GM18526 (cell line): ENCODE measurements around the gene ANO7.

Experiments used
- POLR2A ChIP-seq: IDR thresholded peaks from 3 replicates; pipeline ENCODE4 v1.6.1; 2011; ENCODE audit not compliant: insufficient read length; ENCODE audit errors: extremely low read depth

Gene ANO7

DNA sequence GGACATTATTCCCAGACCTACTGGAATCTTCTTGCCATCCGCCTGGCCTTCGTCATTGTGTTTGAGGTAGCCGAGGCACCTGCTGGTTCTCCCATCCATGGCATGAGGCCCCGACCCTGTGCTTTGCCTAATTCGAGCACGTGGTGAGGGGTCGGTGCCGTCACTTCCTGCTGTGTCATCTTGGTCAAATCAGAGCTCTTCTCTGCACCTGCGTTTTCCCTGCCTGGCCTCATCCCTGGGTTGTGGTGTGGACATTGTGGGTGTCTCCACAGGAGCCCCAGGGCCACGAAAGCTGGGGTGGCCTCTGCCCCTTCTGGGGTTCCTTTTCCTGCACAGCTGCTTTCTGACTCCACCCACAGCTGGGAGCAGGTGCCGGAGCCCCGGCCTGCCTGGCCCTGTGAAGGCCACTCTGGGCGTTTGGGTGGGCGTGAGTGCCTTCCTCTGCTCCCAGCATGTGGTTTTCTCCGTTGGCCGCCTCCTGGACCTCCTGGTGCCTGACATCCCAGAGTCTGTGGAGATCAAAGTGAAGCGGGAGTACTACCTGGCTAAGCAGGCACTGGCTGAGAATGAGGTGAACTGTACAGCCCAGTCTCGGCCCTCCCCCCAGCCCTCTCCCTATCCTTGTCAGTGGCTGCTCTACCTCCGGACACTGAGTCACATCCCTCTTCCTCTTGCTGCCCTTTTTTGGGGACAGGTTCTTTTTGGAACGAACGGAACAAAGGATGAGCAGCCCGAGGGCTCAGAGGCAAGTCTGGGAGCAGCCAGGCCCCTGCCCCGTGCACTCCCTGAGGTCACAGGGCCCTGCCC is 34.9 kb downstream of the ANO7 start:
- no peak for TF ChIP-seq POLR2A

DNA sequence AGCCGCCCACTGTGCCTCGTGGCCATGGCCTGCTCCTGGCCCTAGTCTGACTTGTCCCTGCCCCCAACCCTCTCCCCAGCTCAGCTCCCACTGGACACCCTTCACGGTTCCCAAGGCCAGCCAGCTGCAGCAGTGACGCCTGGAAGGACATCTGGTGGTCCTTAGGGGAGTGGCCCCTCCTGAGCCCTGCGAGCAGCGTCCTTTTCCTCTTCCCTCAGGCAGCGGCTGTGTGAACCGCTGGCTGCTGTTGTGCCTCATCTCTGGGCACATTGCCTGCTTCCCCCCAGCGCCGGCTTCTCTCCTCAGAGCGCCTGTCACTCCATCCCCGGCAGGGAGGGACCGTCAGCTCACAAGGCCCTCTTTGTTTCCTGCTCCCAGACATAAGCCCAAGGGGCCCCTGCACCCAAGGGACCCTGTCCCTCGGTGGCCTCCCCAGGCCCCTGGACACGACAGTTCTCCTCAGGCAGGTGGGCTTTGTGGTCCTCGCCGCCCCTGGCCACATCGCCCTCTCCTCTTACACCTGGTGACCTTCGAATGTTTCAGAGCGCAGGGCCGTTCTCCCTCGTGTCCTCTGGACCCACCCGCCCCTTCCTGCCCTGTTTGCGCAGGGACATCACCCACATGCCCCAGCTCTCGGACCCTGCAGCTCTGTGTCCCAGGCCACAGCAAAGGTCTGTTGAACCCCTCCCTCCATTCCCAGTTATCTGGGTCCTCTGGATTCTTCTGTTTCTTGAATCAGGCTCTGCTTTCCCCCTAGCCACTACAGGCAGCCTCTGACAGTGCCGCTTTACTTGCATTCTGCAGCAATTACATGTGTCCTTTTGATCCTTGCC is 35.8 kb downstream of the ANO7 start:
- TF ChIP-seq POLR2A: no peak

DNA sequence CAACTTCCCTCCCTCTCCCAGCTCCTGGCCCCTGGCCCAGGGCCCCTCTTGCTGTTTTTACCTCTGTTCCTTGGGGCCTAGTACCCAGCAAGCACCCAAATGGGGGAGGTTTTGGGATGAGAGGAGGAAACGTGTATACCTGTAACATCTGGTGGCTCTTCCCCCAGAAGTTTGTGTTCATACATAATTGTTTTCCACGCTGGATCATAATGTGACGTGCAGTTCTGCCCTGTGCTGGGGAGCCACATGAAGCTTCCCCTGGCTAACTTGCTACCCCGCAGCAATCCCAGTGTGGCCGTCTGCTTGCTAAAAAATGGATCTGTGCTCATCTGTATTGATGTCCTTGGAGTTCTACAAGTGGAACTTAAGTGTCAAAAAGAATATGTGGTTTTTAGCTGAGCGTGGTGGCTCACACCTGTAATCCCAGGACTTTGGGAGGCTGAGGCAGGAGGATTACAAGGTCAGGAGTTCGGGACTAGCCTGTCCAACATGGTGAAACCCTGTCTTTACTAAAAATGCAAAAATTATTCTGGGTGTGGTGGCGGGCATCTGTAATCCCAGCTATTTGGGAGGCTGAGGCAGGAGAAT is 36.5 kb downstream of the ANO7 start:
- TF ChIP-seq POLR2A: no peak

DNA sequence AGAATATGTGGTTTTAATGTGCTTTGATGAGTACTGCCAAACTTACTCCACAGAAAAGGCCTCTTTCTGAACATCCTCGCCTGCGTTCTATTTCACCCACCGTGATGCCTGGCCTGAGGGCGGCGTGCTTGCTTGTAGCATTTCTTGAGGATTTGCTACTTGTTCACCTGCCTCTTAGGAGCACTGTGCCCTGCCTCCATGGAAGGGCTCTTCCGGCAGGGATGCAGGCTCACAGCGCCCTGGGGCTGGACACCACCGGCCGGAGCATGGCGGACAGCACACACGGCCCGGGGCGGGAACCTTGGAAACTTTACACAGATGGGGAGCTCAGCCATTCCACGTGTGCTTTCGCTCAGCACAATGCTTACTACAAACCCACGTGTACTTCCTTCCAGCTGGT is 37.1 kb downstream of the ANO7 start:
- TF ChIP-seq POLR2A: no peak

DNA sequence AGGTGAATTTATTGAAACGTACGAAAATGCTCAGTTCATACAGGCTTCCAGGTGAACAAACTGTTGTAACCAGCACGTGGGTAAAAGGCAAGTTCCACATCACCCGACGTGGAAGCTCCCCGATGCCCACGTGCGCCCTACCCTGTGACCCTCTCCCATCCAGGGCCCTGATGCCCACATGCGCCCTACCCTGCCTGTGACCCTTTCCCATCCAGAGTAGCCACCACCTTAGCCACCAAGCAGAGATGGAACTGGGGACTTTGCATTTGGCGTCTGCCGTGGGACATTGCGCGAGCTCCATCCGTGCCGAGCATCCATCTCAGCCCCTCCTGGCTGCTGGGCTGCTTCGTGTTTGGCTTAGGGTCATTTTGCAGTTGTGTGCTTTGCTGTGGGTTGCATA is 37.5 kb downstream of the ANO7 start:
- TF ChIP-seq POLR2A: no peak

DNA sequence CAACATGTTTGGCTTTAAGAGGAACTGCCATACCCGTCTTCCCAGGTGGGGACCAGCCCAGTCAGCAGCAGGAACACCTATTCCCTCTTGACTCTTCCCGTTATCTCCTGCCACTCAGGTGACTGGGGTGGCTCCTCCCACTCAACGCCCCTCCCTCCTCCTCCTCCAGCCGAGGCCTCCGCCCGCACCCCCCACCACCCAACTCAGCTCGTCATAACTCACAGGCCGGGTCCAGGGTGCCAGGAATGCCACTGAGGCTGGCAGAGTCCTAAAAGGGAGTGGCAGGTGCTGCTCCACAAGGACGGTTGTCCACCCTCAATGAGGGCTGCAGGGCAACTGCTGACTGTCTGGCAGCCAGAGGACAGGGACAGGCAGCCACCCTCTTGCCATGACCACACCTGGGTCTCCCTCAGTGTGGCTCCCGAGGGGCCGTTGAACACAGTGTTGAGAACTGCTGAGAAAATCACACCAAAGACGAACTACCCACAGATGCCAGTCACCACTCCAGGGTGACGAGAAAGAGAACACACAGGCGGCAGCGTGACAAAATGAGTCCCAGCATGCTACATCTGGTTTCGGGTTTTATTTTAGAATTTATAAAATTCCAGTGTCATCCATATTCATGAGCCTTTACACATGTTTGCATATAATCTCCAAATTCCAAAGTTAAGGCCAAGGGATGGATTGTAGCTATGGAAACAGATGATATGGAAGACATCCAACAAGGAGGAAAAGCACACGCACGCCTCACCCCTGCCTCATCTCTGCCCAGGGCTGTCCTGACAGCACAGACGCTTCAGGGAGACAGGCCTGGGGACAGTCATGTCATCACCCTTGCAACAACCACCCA is 38.5 kb downstream of the ANO7 start:
- no peak for TF ChIP-seq POLR2A

DNA sequence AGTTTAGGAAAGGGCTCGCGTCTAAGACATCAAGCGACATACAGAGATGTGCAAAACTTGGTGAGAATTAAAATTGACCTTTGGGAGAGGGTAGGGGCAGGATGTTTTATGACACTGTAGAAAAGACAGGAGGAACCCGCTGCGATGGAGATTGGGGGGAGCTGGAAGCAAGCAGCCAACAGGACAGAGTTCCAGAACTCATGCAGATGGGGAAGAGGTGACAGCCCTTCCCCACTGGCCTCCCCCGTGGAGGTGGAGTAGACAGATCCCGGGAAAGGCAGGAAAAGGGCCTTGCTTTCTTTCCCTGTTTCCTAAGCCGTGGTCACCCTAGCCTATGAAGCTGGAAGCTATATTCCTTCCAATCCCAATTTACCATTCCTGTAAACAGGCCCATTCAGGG is 39.1 kb downstream of the ANO7 start:
- no peak for TF ChIP-seq POLR2A

DNA sequence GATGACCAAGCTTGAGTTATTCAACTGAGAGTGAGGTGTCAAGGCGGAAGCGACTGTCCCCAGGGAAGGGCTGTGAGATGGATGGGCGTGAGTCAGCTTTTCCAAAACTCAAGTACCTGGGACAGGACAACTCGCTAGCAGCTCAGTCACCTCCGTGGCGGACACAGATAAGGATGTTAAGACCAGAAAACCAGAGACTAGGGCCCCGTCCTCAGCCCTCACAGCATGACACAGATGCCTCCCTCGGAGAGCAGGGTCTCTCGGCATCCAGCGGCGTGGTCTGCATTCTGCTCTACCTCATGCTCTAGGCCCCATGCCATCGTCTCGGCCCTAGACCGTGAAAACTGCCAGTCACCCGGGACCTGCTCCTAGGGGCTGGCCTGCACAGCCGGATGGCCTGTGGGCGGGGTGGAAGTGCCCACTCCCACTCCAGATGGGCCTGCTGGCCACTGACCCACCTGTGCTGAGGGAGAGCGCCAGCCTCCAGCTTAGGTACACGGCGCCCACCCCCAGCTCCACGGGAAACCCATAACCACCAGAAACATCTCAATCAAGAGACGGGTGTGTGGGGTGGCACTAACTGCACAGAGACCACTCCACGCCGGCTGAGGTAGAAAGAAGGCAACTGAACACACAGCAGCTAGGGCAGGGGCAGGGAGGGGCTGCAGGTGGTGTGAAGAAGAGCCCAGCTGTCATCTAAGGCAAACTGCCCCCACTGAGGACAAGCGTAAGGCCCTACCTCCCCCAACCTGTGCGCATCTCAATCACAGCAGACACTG is 39.8 kb downstream of the ANO7 start:
- no peak for TF ChIP-seq POLR2A

DNA sequence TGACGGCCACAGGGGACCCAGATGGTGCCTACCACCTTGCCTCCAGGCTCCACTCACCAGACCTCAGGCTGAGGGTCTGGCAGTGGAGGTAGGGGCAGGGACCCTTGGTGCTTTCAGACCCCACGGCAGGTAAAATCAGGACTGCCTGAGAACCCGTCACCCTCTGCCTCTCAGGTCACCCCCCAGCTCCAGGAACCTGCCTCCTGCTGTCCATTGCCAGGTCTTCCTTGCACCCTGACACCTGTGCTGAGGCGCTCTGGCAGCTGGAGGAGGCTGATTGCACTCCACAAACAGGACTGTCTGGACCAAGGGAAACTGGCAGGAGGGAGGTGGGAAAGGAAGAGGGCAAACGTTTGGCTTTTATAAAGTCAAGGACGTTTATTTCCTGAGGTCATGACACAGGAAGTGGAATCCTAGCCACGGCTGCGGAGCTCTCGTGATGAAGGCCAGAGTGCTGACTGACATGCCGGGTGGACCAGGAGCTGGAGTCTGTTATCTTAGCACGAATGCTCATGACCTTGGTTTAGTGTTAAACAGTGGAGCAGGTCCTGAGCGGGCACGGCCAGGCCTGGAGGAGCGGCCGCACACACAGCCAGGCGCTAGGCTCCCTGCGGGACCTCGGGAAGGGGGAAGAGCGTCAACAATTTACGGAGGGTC is 40.5 kb downstream of the ANO7 start:
- no peak for TF ChIP-seq POLR2A

DNA sequence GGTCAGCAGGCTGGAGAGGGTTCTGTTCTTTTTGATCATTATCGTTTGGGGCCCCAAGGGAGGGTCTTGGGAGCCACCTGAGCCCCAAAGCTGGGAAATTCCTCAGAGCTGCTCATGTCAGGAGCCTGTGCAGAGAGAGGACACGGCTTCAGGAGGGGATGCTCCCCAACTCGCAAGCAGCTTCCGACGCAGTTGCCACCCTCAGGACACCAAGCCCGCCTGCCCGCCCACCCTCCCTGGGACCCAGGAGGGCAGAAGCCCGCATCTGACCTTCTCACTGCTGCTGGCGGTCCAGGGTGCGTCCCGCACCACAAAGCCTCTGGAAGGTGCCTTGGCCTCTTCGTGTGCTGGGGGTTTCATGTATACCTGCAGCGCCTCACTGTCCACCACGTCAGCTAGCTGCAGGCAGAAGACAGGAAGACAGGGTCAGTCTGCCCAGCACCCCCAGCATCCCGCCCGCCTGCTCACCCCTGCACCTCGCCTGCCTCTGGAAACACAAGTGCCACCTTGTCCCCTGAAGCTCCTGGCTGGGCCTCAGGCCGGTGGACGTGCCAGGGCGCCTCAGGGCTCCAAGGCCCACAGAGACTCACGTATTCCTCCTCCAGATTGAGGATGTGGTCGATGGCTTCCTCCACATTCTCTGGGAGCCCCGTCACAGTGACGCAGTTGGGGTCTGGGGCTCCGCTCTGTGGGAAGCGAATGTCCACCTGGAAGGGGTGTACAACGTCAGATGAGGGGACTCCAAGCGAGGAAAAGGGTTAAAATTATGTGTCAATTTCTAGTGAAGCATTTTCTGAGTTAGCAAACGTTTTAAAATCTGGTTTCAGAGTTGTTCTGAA is 41.3 kb downstream of the ANO7 start:
- TF ChIP-seq POLR2A: no peak

DNA sequence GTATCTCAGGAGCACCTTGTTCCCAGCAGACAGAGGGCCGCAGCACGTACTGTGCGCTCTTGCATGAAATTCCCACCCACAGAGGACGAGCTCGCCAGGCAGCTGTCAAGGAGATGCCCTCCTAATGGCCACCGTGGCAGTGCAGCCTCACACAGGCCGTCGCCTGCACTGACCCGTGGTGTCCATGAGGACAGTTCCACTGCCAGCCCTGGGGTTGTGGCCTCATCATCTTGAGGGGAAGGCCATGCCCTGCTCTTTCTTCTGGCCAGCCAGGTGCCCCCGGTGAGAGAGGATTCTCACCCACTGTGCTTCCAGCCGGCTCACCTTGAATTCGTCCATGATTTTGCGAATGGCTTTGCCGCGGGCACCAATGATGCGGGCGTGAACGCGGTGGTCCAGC is 42.0 kb downstream of the ANO7 start:
- TF ChIP-seq POLR2A: no peak

DNA sequence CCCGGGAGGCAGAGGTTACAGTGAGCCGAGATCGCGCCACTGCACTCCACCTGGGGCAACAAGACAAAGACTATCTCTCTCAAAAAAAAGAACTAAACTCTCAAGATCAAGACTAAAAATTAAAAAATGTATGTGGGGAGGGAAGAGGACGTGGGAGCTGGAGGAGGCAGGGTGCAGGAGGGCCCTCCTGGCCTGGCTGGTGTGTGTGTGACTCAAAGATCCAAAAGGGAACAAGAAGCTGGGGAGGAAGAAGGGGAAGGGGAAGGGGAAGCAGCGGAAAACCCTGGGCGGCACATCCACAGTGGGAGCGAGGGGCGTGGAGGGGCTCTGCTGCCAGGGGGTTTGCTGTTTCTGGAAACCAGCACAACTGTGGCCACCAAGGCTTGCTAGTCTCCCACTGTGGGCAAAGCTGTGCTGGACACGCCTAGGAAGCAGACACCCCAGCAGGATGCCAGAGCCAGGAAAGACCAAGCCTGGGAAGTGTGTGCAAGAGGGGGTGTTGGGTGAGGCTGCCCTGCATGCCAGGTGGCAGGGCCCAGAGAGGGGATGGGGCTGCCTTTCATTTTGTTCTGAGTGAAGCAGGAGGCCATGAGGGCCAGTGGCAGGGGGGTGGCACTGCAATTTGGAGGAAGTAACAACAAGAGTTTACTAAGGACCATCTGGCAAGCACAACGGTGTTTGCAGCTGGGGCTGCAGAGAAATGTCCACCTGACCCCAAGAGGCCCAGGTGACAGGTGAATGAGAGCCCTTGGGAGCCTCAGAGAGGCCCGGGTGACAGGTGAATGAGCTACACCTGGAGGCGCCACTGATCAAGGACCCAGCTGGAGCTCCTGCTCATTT is 44.5 kb downstream of the ANO7 start:
- no peak for TF ChIP-seq POLR2A
